Adrenal gland (tissue), 5 donors: ENCODE data around the gene MKI67.

ENCODE experiments used
- POLR2A ChIP-seq, 2 donors: fragments of 450-650 bp; IDR thresholded peaks; one replicate each; pipeline ENCODE4 v1.6.1; 2017; ENCODE audit warnings: antibody characterized with exemption in 2 of 2, mild to moderate bottlenecking in 2 of 2, moderate library complexity in 1 of 2
- TF ChIP-seq, protein P1 (sequence below), 6 experiments: fragments of 450-650 bp in 4 of 6; fragments of 200-600 bp in 2 of 6; sonication (generic) in 1 of 6; IDR thresholded peaks; 1 replicate in 5 of 6; 2 replicates in 1 of 6; pipeline versions ENCODE4 v1.5.1 to v1.8.0; 2016 to 2021; ENCODE audit warnings: antibody characterized with exemption in 6 of 6, mild to moderate bottlenecking in 2 of 6, moderate library complexity in 1 of 6
- donor health status: DM: no; HTN: no; CAD: no.

GRCh38 chr10:128152741-128153580, 26.7 kb upstream of the MKI67 start:
- no peak for TF ChIP-seq POLR2A (IDR thresholded peaks at IDR 0.05)
- TF ChIP-seq, protein P1, sequence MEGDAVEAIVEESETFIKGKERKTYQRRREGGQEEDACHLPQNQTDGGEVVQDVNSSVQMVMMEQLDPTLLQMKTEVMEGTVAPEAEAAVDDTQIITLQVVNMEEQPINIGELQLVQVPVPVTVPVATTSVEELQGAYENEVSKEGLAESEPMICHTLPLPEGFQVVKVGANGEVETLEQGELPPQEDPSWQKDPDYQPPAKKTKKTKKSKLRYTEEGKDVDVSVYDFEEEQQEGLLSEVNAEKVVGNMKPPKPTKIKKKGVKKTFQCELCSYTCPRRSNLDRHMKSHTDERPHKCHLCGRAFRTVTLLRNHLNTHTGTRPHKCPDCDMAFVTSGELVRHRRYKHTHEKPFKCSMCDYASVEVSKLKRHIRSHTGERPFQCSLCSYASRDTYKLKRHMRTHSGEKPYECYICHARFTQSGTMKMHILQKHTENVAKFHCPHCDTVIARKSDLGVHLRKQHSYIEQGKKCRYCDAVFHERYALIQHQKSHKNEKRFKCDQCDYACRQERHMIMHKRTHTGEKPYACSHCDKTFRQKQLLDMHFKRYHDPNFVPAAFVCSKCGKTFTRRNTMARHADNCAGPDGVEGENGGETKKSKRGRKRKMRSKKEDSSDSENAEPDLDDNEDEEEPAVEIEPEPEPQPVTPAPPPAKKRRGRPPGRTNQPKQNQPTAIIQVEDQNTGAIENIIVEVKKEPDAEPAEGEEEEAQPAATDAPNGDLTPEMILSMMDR (IDR thresholded peaks at IDR 0.05) = no peak
